Measurements from ENCODE around the gene CTTNBP2NL.

DNA sequence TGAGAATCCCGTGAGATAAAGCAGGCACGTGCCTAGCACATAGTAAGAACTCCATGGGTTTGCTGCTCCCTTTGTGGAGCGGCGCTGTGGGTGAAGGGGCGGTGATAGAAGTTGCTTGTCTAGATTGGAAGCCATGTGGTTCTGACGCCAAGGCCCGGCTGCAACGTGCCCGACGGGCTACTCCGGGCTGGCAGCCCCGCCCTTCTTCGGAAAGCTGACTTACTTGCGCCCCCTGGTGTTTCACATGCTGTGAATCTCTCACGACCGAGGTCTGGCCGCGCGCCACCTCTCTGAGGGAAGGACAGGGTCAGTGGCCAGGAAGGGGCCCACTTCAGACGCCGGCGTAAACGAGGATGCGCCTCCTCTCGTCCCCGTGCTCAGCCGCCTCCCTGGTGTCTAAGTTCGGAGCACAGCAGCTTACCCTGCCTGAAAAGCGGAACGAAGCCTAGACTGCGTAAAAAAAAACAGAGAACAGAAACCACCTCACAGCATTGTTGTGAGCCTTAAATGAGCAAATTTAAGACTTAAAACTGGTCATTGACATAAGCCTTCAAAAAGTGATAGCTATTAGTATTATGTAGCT, 70.2 kb downstream of the CTTNBP2NL start:
- TF ChIP-seq MXI1 (IDR thresholded peaks at IDR 0.05; ENCODE audit: borderline replicate concordance, low read depth, low read length) = peak; percentile 100
- TF ChIP-seq, protein P1, sequence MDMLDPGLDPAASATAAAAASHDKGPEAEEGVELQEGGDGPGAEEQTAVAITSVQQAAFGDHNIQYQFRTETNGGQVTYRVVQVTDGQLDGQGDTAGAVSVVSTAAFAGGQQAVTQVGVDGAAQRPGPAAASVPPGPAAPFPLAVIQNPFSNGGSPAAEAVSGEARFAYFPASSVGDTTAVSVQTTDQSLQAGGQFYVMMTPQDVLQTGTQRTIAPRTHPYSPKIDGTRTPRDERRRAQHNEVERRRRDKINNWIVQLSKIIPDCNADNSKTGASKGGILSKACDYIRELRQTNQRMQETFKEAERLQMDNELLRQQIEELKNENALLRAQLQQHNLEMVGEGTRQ (IDR thresholded peaks at IDR 0.05; ENCODE audit: low read depth, low read length) = peak; percentile 61
- 0 out of 2 replicates have a peak, but pooled peaks have one; percentile 7 for TF ChIP-seq FOS (IDR thresholded peaks at IDR 0.05; ENCODE audit: low read depth, low read length)
- TF ChIP-seq, protein P2, sequence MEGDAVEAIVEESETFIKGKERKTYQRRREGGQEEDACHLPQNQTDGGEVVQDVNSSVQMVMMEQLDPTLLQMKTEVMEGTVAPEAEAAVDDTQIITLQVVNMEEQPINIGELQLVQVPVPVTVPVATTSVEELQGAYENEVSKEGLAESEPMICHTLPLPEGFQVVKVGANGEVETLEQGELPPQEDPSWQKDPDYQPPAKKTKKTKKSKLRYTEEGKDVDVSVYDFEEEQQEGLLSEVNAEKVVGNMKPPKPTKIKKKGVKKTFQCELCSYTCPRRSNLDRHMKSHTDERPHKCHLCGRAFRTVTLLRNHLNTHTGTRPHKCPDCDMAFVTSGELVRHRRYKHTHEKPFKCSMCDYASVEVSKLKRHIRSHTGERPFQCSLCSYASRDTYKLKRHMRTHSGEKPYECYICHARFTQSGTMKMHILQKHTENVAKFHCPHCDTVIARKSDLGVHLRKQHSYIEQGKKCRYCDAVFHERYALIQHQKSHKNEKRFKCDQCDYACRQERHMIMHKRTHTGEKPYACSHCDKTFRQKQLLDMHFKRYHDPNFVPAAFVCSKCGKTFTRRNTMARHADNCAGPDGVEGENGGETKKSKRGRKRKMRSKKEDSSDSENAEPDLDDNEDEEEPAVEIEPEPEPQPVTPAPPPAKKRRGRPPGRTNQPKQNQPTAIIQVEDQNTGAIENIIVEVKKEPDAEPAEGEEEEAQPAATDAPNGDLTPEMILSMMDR (conservative IDR thresholded peaks at IDR 0.05; ENCODE audit: low read depth, low read length) = peak; percentile 87
- no peak for TF ChIP-seq RCOR1 (IDR thresholded peaks at IDR 0.05; ENCODE audit: insufficient replicate concordance, low read length)
- TF ChIP-seq POLR2A (IDR thresholded peaks at IDR 0.05; ENCODE audit: low read depth, low read length) = 0 out of 2 replicates have a peak, but pooled peaks have one; percentile 12
- TF ChIP-seq, protein P3, sequence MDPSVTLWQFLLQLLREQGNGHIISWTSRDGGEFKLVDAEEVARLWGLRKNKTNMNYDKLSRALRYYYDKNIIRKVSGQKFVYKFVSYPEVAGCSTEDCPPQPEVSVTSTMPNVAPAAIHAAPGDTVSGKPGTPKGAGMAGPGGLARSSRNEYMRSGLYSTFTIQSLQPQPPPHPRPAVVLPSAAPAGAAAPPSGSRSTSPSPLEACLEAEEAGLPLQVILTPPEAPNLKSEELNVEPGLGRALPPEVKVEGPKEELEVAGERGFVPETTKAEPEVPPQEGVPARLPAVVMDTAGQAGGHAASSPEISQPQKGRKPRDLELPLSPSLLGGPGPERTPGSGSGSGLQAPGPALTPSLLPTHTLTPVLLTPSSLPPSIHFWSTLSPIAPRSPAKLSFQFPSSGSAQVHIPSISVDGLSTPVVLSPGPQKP (IDR thresholded peaks at IDR 0.05; ENCODE audit: borderline replicate concordance, low read depth, low read length) = no peak
